ENCODE results near the gene FRMD4A. TPM values are rescaled to one million over a fixed set of nuclear protein-coding genes. Genes with fewer than 3 reads are reported as not detected.

Gene FRMD4A
- 21.1 and 63.4 TPM in 2 replicates for total RNA-seq (2014; rRNA removed; shearing (Covaris generic))

GRCh38 chr10:14330388-14331061, at the start of gene FRMD4A:
TSS of gene FRMD4A (minus strand) at chr10:14330924.
- in situ Hi-C loops (cut with HindIII; ENCODE audit: low sequenced_read_pairs): no loop called here
- DNase-seq (ENCODE audit: low spot score): peak; percentile 30

- in situ Hi-C loops (cut with HindIII; ENCODE audit: low sequenced_read_pairs): no loop called here
- no peak for DNase-seq (ENCODE audit: low spot score)
Measured at GRCh38 chr10:14379556-14380280, 49.0 kb upstream of the FRMD4A start.

- DNase-seq (ENCODE audit: low spot score): peak; percentile 69
- in situ Hi-C loops (cut with HindIII; ENCODE audit: low sequenced_read_pairs): no loop called here
Measured at GRCh38 chr10:14378387-14378960, 47.8 kb upstream of the FRMD4A start.

GRCh38 chr10:14377591-14378175, 47.0 kb upstream of the FRMD4A start:
- no peak for DNase-seq (ENCODE audit: low spot score)
- in situ Hi-C loops (cut with HindIII; ENCODE audit: low sequenced_read_pairs): no loop called here

- DNase-seq (ENCODE audit: low spot score): no peak
- in situ Hi-C loops (cut with HindIII; ENCODE audit: low sequenced_read_pairs): no loop called here
Measured at GRCh38 chr10:14374745-14375445, 44.2 kb upstream of the FRMD4A start.

GRCh38 chr10:14372606-14373005, 41.9 kb upstream of the FRMD4A start:
- peak; percentile 78 for DNase-seq (ENCODE audit: low spot score)
- in situ Hi-C loops (cut with HindIII; ENCODE audit: low sequenced_read_pairs): no loop called here

GRCh38 chr10:14371581-14371980, 40.9 kb upstream of the FRMD4A start:
- peak; percentile 76 for DNase-seq (ENCODE audit: low spot score)
- in situ Hi-C loops (cut with HindIII; ENCODE audit: low sequenced_read_pairs): no loop called here

- in situ Hi-C loops (cut with HindIII; ENCODE audit: low sequenced_read_pairs): no loop called here
Measured at GRCh38 chr10:14370894-14371293, 40.2 kb upstream of the FRMD4A start.

GRCh38 chr10:14369906-14370305, 39.2 kb upstream of the FRMD4A start:
- in situ Hi-C loops (cut with HindIII; ENCODE audit: low sequenced_read_pairs): no loop called here
- no peak for DNase-seq (ENCODE audit: low spot score)

More at GRCh38 chr10:14370894-14371293, 40.2 kb upstream of the FRMD4A start:
- no peak for DNase-seq (ENCODE audit: low spot score)

GRCh38 chr10:14366760-14367159, 36.0 kb upstream of the FRMD4A start:
- in situ Hi-C loops (cut with HindIII; ENCODE audit: low sequenced_read_pairs): no loop called here
- DNase-seq (ENCODE audit: low spot score): no peak

GRCh38 chr10:14365266-14365665, 34.5 kb upstream of the FRMD4A start:
- in situ Hi-C loops (cut with HindIII; ENCODE audit: low sequenced_read_pairs): no loop called here
- DNase-seq (ENCODE audit: low spot score): no peak

GRCh38 chr10:14362104-14362503, 31.4 kb upstream of the FRMD4A start:
- DNase-seq (ENCODE audit: low spot score): no peak
- in situ Hi-C loops (cut with HindIII; ENCODE audit: low sequenced_read_pairs): no loop called here

- no peak for DNase-seq (ENCODE audit: low spot score)
- in situ Hi-C loops (cut with HindIII; ENCODE audit: low sequenced_read_pairs): no loop called here
Measured at GRCh38 chr10:14360961-14361360, 30.2 kb upstream of the FRMD4A start.

- no peak for DNase-seq (ENCODE audit: low spot score)
- in situ Hi-C loops (cut with HindIII; ENCODE audit: low sequenced_read_pairs): no loop called here
Measured at GRCh38 chr10:14360515-14360914, 29.8 kb upstream of the FRMD4A start.

GRCh38 chr10:14358886-14359573, 28.3 kb upstream of the FRMD4A start:
- no peak for DNase-seq (ENCODE audit: low spot score)
- in situ Hi-C loops (cut with HindIII; ENCODE audit: low sequenced_read_pairs): no loop called here

- no peak for DNase-seq (ENCODE audit: low spot score)
- in situ Hi-C loops (cut with HindIII; ENCODE audit: low sequenced_read_pairs): no loop called here
Measured at GRCh38 chr10:14356921-14357320, 26.2 kb upstream of the FRMD4A start.

- DNase-seq (ENCODE audit: low spot score): no peak
- in situ Hi-C loops (cut with HindIII; ENCODE audit: low sequenced_read_pairs): no loop called here
Measured at GRCh38 chr10:14355750-14356149, 25.0 kb upstream of the FRMD4A start.

GRCh38 chr10:14353291-14353913, 22.7 kb upstream of the FRMD4A start:
- in situ Hi-C loops (cut with HindIII; ENCODE audit: low sequenced_read_pairs): no loop called here
- DNase-seq (ENCODE audit: low spot score): no peak

All from G401 (cell line).